ENCODE data around the gene SOX8.

The SOX8 gene

GRCh38 chr16:998615-999014 is 17.0 kb downstream of the SOX8 start:
- Histone ChIP-seq H3K27me3 (ENCODE audit: insufficient read depth, low read length) (peaks cover 5% of the 10 kb centered on the region), H3F3A (ENCODE audit: insufficient read depth, low read length) (no peaks in the 10 kb centered on the region), H2AFZ (ENCODE audit: low read length) (no peak overlapping the region), H4K20me1 (ENCODE audit: insufficient read depth, low read length) (no peaks in the 10 kb centered on the region), H3K36me3 (ENCODE audit: insufficient read depth, low read length) (no peaks in the 10 kb centered on the region), H3K9me2 (ENCODE audit: low read depth, low read length) (no peaks in the 10 kb centered on the region), H3K9ac (ENCODE audit: low read length) (no peak overlapping the region), H3K4me1 (ENCODE audit: insufficient read depth, low read length, severe bottlenecking) (no peaks in the 10 kb centered on the region), H3K27ac (ENCODE audit: low read depth, low read length, poor library complexity, severe bottlenecking) (no peak overlapping the region), H3K4me2 (ENCODE audit: low read length) (no peak overlapping the region), H3K4me3 (ENCODE audit: low read depth, low read length, poor library complexity, severe bottlenecking) (no peak overlapping the region), H3K9me3 (ENCODE audit: low read length) (no peaks in the 10 kb centered on the region), H3K79me2 (ENCODE audit: insufficient read depth, low read length) (no peaks in the 10 kb centered on the region)
- TF ChIP-seq CTCF (IDR thresholded peaks at IDR 0.05; ENCODE audit: low read length): no peak
- TF ChIP-seq EZH2 (IDR thresholded peaks at IDR 0.05; ENCODE audit: borderline replicate concordance, low read length): no peak

GRCh38 chr16:999677-1000076 is 18.1 kb downstream of the SOX8 start:
- Histone ChIP-seq H3K4me2 (ENCODE audit: low read length) (no peak overlapping the region), H3K36me3 (ENCODE audit: insufficient read depth, low read length) (no peaks in the 10 kb centered on the region), H3F3A (ENCODE audit: insufficient read depth, low read length) (no peaks in the 10 kb centered on the region), H4K20me1 (ENCODE audit: insufficient read depth, low read length) (no peaks in the 10 kb centered on the region), H3K79me2 (ENCODE audit: insufficient read depth, low read length) (no peaks in the 10 kb centered on the region), H2AFZ (ENCODE audit: low read length) (no peak overlapping the region), H3K4me3 (ENCODE audit: low read depth, low read length, poor library complexity, severe bottlenecking) (no peak overlapping the region), H3K9ac (ENCODE audit: low read length) (no peak overlapping the region), H3K27me3 (ENCODE audit: insufficient read depth, low read length) (peaks cover 5% of the 10 kb centered on the region), H3K27ac (ENCODE audit: low read depth, low read length, poor library complexity, severe bottlenecking) (no peak overlapping the region), H3K9me3 (ENCODE audit: low read length) (no peaks in the 10 kb centered on the region), H3K4me1 (ENCODE audit: insufficient read depth, low read length, severe bottlenecking) (no peaks in the 10 kb centered on the region), H3K9me2 (ENCODE audit: low read depth, low read length) (no peaks in the 10 kb centered on the region)
- TF ChIP-seq CTCF (IDR thresholded peaks at IDR 0.05; ENCODE audit: low read length) (no peak), EZH2 (IDR thresholded peaks at IDR 0.05; ENCODE audit: borderline replicate concordance, low read length) (no peak)

- Histone ChIP-seq H3K27me3 (ENCODE audit: insufficient read depth, low read length) (peaks cover 5% of the 10 kb centered on the region; the same call in 1 of the 2 replicates), H3K4me1 (ENCODE audit: insufficient read depth, low read length, severe bottlenecking) (no peaks in the 10 kb centered on the region), H4K20me1 (ENCODE audit: insufficient read depth, low read length) (no peaks in the 10 kb centered on the region), H3K9me3 (ENCODE audit: low read length) (no peaks in the 10 kb centered on the region), H3K9ac (ENCODE audit: low read length) (no peak overlapping the region), H3F3A (ENCODE audit: insufficient read depth, low read length) (no peaks in the 10 kb centered on the region), H3K27ac (ENCODE audit: low read depth, low read length, poor library complexity, severe bottlenecking) (no peak overlapping the region), H3K79me2 (ENCODE audit: insufficient read depth, low read length) (no peaks in the 10 kb centered on the region), H2AFZ (ENCODE audit: low read length) (no peak overlapping the region), H3K9me2 (ENCODE audit: low read depth, low read length) (no peaks in the 10 kb centered on the region), H3K36me3 (ENCODE audit: insufficient read depth, low read length) (no peaks in the 10 kb centered on the region), H3K4me2 (ENCODE audit: low read length) (no peak overlapping the region), H3K4me3 (ENCODE audit: low read depth, low read length, poor library complexity, severe bottlenecking) (no peak overlapping the region)
- no peak for TF ChIP-seq EZH2 (IDR thresholded peaks at IDR 0.05; ENCODE audit: borderline replicate concordance, low read length)
- no peak for TF ChIP-seq CTCF (IDR thresholded peaks at IDR 0.05; ENCODE audit: low read length)
Measured at GRCh38 chr16:1000608-1001007, 19.0 kb downstream of the SOX8 start.
